Measurements from ENCODE around the gene CPTP. TPM values are rescaled to one million over a fixed set of nuclear protein-coding genes. Genes with fewer than 3 reads are reported as not detected.

The CPTP gene
- total RNA-seq, 2 experiments from 2014 or later, result 9.9 to 11.4 TPM

GRCh38 chr1:1326075-1326605 is 1.5 kb downstream of the CPTP start:
- ChIA-PET POLR2A (no interaction called here), CTCF (interaction anchor here (0.8 to 1.2 kb wide), 2 partner anchors 17 to 77 kb away, joined by 3 to 4 read pairs; no protein-coding TSS in a partner anchor)
- H3K9me3 Mint-ChIP-seq (ENCODE audit: low read depth), result no peaks in the 10 kb centered on the region
- intact Hi-C loops (cut with DNase I, micrococcal nuclease), result no loop called here
- no peak overlapping the region for H3K27ac Mint-ChIP-seq
- no peaks in the 10 kb centered on the region for H3K27me3 Mint-ChIP-seq
- peaks cover 5% of the 10 kb centered on the region for H3K36me3 Mint-ChIP-seq (ENCODE audit: low read depth)
- ATAC-seq, result no peak
- peaks cover 31% of the 10 kb centered on the region for H3K4me1 Mint-ChIP-seq
- DNase-seq, result no peak
- H3K4me3 Mint-ChIP-seq, result peak overlapping the region; percentile 68

GRCh38 chr1:1327291-1327690 is 2.7 kb downstream of the CPTP start:
- intact Hi-C loops (cut with DNase I, micrococcal nuclease), result no loop called here
- ATAC-seq (no peak), DNase-seq (no peak)
- H3K9me3 Mint-ChIP-seq (ENCODE audit: low read depth), result no peaks in the 10 kb centered on the region
- H3K36me3 Mint-ChIP-seq (ENCODE audit: low read depth), result peaks cover 3% of the 10 kb centered on the region
- H3K27ac Mint-ChIP-seq, result no peak overlapping the region
- POLR2A ChIA-PET, result no interaction called here
- CTCF ChIA-PET, result no interaction called here
- H3K4me1 Mint-ChIP-seq, result peaks cover 22% of the 10 kb centered on the region
- no peaks in the 10 kb centered on the region for H3K27me3 Mint-ChIP-seq
- no peak overlapping the region for H3K4me3 Mint-ChIP-seq

GRCh38 chr1:1328254-1328653 is 3.7 kb downstream of the CPTP start:
- Mint-ChIP-seq H3K4me3 (no peak overlapping the region), H3K4me1 (peaks cover 16% of the 10 kb centered on the region), H3K36me3 (ENCODE audit: low read depth) (no peaks in the 10 kb centered on the region), H3K27ac (no peak overlapping the region), H3K27me3 (no peaks in the 10 kb centered on the region), H3K9me3 (ENCODE audit: low read depth) (no peaks in the 10 kb centered on the region)
- intact Hi-C loops (cut with DNase I, micrococcal nuclease), result no loop called here
- DNase-seq (no peak), ATAC-seq (no peak)
- ChIA-PET CTCF (no interaction called here), POLR2A (no interaction called here)

- intact Hi-C loops (cut with DNase I, micrococcal nuclease), result no loop called here
- ATAC-seq (no peak), DNase-seq (no peak)
- H3K27ac Mint-ChIP-seq, result no peak overlapping the region
- ChIA-PET POLR2A (no interaction called here), CTCF (no interaction called here)
- H3K36me3 Mint-ChIP-seq (ENCODE audit: low read depth), result no peaks in the 10 kb centered on the region
- peaks cover 10% of the 10 kb centered on the region for H3K4me1 Mint-ChIP-seq
- no peaks in the 10 kb centered on the region for H3K27me3 Mint-ChIP-seq
- H3K9me3 Mint-ChIP-seq (ENCODE audit: low read depth), result no peaks in the 10 kb centered on the region
- H3K4me3 Mint-ChIP-seq, result no peak overlapping the region
Observed at GRCh38 chr1:1329304-1330210, 5.0 kb downstream of the CPTP start.

- H3K27ac Mint-ChIP-seq, result no peak overlapping the region
- intact Hi-C loops (cut with DNase I, micrococcal nuclease), result no loop called here
- CTCF ChIA-PET, result no interaction called here
Observed at GRCh38 chr1:1330366-1331067, 5.9 kb downstream of the CPTP start.

GRCh38 chr1:1331068-1331965 is 6.7 kb downstream of the CPTP start, which contains the start of gene TAS1R3:
Gene TAS1R3 (plus strand): TSS chr1:1331280. CDS start chr1:1331346, 66 bp downstream.
- no peak within 1 kb of the TSS for H3K27ac Mint-ChIP-seq

More at GRCh38 chr1:1330366-1331067, 5.9 kb downstream of the CPTP start:
- ATAC-seq (no peak), DNase-seq (no peak)
- POLR2A ChIA-PET, result no interaction called here
- H3K4me3 Mint-ChIP-seq, result no peak overlapping the region
- peaks cover 6% of the 10 kb centered on the region for H3K4me1 Mint-ChIP-seq
- H3K27me3 Mint-ChIP-seq, result no peaks in the 10 kb centered on the region
- H3K36me3 Mint-ChIP-seq (ENCODE audit: low read depth), result no peaks in the 10 kb centered on the region
- H3K9me3 Mint-ChIP-seq (ENCODE audit: low read depth), result no peaks in the 10 kb centered on the region

GRCh38 chr1:1332031-1332755 is 7.6 kb downstream of the CPTP start:
- no peak for DNase-seq
- Mint-ChIP-seq H3K27me3 (no peaks in the 10 kb centered on the region), H3K4me3 (no peak overlapping the region), H3K4me1 (no peaks in the 10 kb centered on the region), H3K9me3 (ENCODE audit: low read depth) (no peaks in the 10 kb centered on the region), H3K36me3 (ENCODE audit: low read depth) (no peaks in the 10 kb centered on the region), H3K27ac (no peak overlapping the region)
- ChIA-PET CTCF (no interaction called here), POLR2A (no interaction called here)
- no peak for ATAC-seq
- intact Hi-C loops (cut with DNase I, micrococcal nuclease), result no loop called here

More at GRCh38 chr1:1331068-1331965, 6.7 kb downstream of the CPTP start, which contains the start of gene TAS1R3:
- POLR2A ChIA-PET, result interaction anchor here (0.6 kb wide), 1 partner anchor 15 kb away, joined by 3 read pairs; no protein-coding TSS in a partner anchor
- H3K4me1 Mint-ChIP-seq, result peaks cover under 1% of the 10 kb centered on the region
- DNase-seq, result no peak
- H3K36me3 Mint-ChIP-seq (ENCODE audit: low read depth), result no peaks in the 10 kb centered on the region
- intact Hi-C loops (cut with DNase I, micrococcal nuclease), result no loop called here
- H3K27me3 Mint-ChIP-seq, result no peaks in the 10 kb centered on the region
- H3K4me3 Mint-ChIP-seq, result no peak within 1 kb of the TSS
- CTCF ChIA-PET, result no interaction called here
- H3K9me3 Mint-ChIP-seq (ENCODE audit: low read depth), result no peaks in the 10 kb centered on the region
- ATAC-seq, result no peak

- no peak for ATAC-seq
- POLR2A ChIA-PET, result no interaction called here
Observed at GRCh38 chr1:1332774-1333480, 8.3 kb downstream of the CPTP start.

GRCh38 chr1:1333551-1334241 is 9.1 kb downstream of the CPTP start:
- Mint-ChIP-seq H3K27ac (no peak overlapping the region), H3K36me3 (ENCODE audit: low read depth) (no peaks in the 10 kb centered on the region), H3K27me3 (no peaks in the 10 kb centered on the region), H3K4me1 (no peaks in the 10 kb centered on the region), H3K4me3 (no peak overlapping the region), H3K9me3 (ENCODE audit: low read depth) (no peaks in the 10 kb centered on the region)
- POLR2A ChIA-PET, result no interaction called here
- CTCF ChIA-PET, result no interaction called here
- DNase-seq (no peak), ATAC-seq (no peak)
- intact Hi-C loops (cut with DNase I, micrococcal nuclease), result no loop called here

More at GRCh38 chr1:1332774-1333480, 8.3 kb downstream of the CPTP start:
- Mint-ChIP-seq H3K4me1 (no peaks in the 10 kb centered on the region), H3K36me3 (ENCODE audit: low read depth) (no peaks in the 10 kb centered on the region), H3K9me3 (ENCODE audit: low read depth) (no peaks in the 10 kb centered on the region), H3K27ac (no peak overlapping the region), H3K27me3 (no peaks in the 10 kb centered on the region), H3K4me3 (no peak overlapping the region)
- intact Hi-C loops (cut with DNase I, micrococcal nuclease), result no loop called here
- DNase-seq, result no peak
- CTCF ChIA-PET, result no interaction called here

- H3K4me1 Mint-ChIP-seq, result no peaks in the 10 kb centered on the region
- no peak overlapping the region for H3K4me3 Mint-ChIP-seq
- no peak for ATAC-seq
- no peaks in the 10 kb centered on the region for H3K36me3 Mint-ChIP-seq (ENCODE audit: low read depth)
- no peak overlapping the region for H3K27ac Mint-ChIP-seq
- no peaks in the 10 kb centered on the region for H3K9me3 Mint-ChIP-seq (ENCODE audit: low read depth)
- POLR2A ChIA-PET, result no interaction called here
- DNase-seq, result no peak
- no peaks in the 10 kb centered on the region for H3K27me3 Mint-ChIP-seq
- CTCF ChIA-PET, result no interaction called here
- intact Hi-C loops (cut with DNase I, micrococcal nuclease), result no loop called here
Observed at GRCh38 chr1:1334835-1335234, 10.2 kb downstream of the CPTP start.

All from activated CD4-positive, alpha-beta T cell treated with anti-CD3 and anti-CD28 coated beads for 36 hours (primary cell).